Measurements from ENCODE around the gene UBFD1. TPM values are rescaled to one million over a fixed set of nuclear protein-coding genes. Genes with fewer than 3 reads are reported as not detected.
"Not testable (repeated sequence)": the region's sequence is repeated elsewhere in the genome, so short reads cannot be mapped to it uniquely, and the experiment has no call there.

The UBFD1 gene
- total RNA-seq, 2 donors from 2014 or later = 56.0 to 84.9 TPM

DNA sequence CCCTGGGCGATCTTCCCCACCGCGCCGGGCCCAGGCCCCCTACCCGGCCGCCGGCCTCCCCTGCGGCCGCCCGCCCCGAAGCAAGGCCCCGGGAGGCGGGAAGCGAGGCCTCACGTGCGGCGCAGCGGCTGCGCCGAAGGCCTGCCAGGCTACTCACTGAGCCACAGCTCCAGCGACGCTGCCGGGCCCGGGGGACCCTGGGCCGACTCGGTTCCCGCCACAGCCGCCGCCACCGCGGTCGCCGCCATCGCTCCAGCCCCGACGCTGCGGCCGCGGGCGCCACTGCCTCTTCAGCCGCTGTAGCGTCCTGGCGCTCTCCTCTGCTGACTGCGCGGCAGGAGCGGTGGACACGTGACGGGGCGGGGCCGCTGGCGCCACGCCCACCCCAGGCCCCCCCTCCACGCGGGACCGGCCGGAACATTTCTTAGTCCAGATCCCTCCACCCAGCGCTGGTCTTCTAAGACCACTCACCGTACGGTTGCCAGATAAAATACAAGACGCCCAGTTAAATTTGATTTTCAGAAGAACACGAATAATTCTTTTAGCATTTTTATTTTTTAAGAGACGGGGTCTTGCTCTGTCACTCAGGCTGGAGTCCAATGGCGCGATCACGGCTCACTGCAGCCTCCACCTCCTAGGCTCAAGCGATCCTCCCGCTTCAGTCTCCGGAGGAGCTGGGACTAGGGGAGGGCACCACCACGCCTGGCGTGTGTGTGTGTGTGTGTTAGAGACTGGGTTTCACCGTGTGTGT lies 47.2 kb upstream of the UBFD1 start, which contains the start of gene GGA2:
TSS of gene GGA2 (minus strand) at position 331 of the 751 bp plus-strand sequence. CDS start at position 248, 83 bp downstream.
- H3K27me3 ChIP-seq (replicated peaks; ENCODE audit: insufficient read depth) = no peaks in the 10 kb centered on the region
- H3K4me1 ChIP-seq (ENCODE audit: control insufficient read depth in 1 of 2, low read depth in 2 of 2) = peaks cover 16 to 41% of the 10 kb centered on the region in 2 donors
- H3K4me3 ChIP-seq = peak within 1 kb of the TSS; percentile 79
- DNase-seq (ENCODE audit: low spot score) (peak; percentile 35), ATAC-seq (ENCODE audit: insufficient number of reproducible peaks, low FRiP score, low read depth) (peak; percentile 77)
- H3K27ac ChIP-seq = peak within 1 kb of the TSS in 1 of 2 donors; percentile 64
- TF ChIP-seq, protein P1, sequence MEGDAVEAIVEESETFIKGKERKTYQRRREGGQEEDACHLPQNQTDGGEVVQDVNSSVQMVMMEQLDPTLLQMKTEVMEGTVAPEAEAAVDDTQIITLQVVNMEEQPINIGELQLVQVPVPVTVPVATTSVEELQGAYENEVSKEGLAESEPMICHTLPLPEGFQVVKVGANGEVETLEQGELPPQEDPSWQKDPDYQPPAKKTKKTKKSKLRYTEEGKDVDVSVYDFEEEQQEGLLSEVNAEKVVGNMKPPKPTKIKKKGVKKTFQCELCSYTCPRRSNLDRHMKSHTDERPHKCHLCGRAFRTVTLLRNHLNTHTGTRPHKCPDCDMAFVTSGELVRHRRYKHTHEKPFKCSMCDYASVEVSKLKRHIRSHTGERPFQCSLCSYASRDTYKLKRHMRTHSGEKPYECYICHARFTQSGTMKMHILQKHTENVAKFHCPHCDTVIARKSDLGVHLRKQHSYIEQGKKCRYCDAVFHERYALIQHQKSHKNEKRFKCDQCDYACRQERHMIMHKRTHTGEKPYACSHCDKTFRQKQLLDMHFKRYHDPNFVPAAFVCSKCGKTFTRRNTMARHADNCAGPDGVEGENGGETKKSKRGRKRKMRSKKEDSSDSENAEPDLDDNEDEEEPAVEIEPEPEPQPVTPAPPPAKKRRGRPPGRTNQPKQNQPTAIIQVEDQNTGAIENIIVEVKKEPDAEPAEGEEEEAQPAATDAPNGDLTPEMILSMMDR (IDR thresholded peaks at IDR 0.05) = no peak
- no peaks in the 10 kb centered on the region for H3K36me3 ChIP-seq
- no peaks in the 10 kb centered on the region for H3K9me3 ChIP-seq

GRCh38 chr16:23510915-23511270 lies 46.6 kb upstream of the UBFD1 start:
- H3K27ac ChIP-seq = peak overlapping the region in 1 of 2 donors; percentile 64
- H3K27me3 ChIP-seq (replicated peaks; ENCODE audit: insufficient read depth); DNase-seq (ENCODE audit: low spot score): not testable (repeated sequence)

DNA sequence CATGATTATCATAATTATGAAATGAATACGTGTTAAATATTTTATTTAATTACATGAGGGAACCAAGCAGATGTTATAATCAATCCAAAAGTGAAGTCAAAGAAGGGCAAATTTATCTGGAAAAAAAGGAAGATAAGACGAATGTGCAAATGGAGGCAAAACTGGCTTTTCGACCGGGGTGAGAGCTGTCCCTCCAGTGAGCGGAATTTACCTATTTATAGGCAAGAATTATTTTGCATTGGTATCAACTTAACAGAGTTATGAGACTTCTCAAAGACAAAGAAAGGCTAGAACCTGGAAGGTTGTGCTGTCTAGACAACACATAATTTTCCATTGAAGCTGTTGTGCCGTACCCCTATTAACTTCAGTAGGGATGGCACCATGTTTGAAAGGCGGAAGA lies 45.8 kb upstream of the UBFD1 start:
- TF ChIP-seq, protein P1 (IDR thresholded peaks at IDR 0.05) = no peak
- DNase-seq (ENCODE audit: low spot score) (no peak), ATAC-seq (ENCODE audit: insufficient number of reproducible peaks, low FRiP score, low read depth) (no peak)
- Histone ChIP-seq H3K36me3 (no peaks in the 10 kb centered on the region), H3K27me3 (replicated peaks; ENCODE audit: insufficient read depth) (no peaks in the 10 kb centered on the region), H3K27ac (no peak overlapping the region), H3K9me3 (no peaks in the 10 kb centered on the region), H3K4me3 (no peak overlapping the region), H3K4me1 (ENCODE audit: control insufficient read depth in 1 of 2, low read depth in 2 of 2) (peaks cover 9 to 30% of the 10 kb centered on the region in 2 donors)

More at GRCh38 chr16:23510915-23511270, 46.6 kb upstream of the UBFD1 start:
- peak overlapping the region; percentile 79 for H3K4me3 ChIP-seq
- ATAC-seq (ENCODE audit: insufficient number of reproducible peaks, low FRiP score, low read depth); H3K36me3 ChIP-seq; H3K9me3 ChIP-seq: not testable (repeated sequence)
- H3K4me1 ChIP-seq (ENCODE audit: control insufficient read depth in 1 of 2, low read depth in 2 of 2) = peaks cover 16 to 38% of the 10 kb centered on the region in 2 donors

DNA sequence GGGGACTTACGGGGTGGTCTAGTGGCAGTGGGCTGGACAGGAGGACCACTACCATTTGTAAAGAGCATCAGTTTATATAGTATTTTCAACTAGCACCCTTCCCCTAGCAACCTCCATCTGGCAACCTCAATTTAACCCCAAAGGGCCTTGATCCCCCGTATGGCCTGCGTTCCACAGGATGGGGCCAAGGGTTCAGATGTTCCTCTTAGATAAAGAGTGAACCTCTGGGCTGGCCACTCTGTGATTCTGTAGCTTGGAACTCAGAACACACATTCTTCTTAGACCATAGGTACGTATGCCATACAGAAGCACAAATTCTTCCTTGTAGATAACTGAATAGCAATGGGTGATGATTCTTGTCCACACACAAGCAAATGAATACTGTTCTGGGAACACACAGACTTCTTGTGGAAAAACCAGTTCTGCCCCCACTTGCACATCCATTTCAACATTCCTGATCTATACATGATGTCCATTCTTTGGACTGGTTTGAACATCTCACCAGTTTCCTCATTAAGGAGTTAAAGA lies 45.3 kb upstream of the UBFD1 start:
- no peak for DNase-seq (ENCODE audit: low spot score)
- Histone ChIP-seq H3K9me3 (no peaks in the 10 kb centered on the region), H3K4me1 (ENCODE audit: control insufficient read depth in 1 of 2, low read depth in 2 of 2) (peaks cover 5 to 25% of the 10 kb centered on the region in 2 donors), H3K27me3 (replicated peaks; ENCODE audit: insufficient read depth) (no peaks in the 10 kb centered on the region), H3K4me3 (no peak overlapping the region), H3K36me3 (no peaks in the 10 kb centered on the region), H3K27ac (no peak overlapping the region)
- TF ChIP-seq, protein P1 (IDR thresholded peaks at IDR 0.05) = no peak
- ATAC-seq (ENCODE audit: insufficient number of reproducible peaks, low FRiP score, low read depth) = no peak

DNA sequence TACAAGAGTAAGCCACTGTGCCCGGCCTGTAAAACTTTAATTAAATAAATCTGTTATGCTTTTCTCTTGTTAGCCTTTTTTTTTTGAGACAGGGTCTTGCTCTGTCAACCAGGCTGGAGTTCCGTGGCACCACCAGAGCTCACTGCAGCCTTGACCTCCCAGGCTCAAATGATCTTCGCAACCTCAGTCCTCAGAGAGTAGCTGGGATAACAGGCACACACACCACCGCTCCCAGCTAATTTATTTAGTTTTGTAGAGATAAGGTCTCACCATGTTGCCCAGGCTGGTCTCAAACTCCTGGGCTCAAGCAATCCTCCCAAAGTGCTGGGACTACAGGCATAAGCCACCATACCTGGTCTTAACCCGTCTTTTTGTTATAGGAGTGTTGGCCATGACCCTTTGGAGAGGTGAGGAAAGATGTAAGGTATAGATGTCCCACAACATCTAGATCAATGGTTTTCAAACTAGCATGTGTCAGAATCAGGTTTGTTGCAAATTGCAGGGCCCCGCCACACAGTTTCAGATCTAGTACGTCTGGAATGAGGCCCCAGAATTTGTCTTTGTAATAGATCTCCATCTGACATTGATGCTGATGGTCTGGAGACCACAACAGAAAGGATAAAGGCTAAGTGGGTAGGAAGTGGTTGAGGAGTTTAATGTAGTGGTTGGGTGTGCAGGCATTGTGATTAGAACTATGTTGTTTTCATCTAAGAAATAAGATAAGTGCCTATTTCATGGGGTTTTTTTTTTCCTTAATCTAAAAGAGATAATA lies 43.0 kb upstream of the UBFD1 start:
- Histone ChIP-seq H3K36me3 (no peaks in the 10 kb centered on the region), H3K27ac (no peak overlapping the region), H3K4me1 (ENCODE audit: control insufficient read depth in 1 of 2, low read depth in 2 of 2) (peaks cover 0 to 6% of the 10 kb centered on the region in 2 donors), H3K4me3 (no peak overlapping the region), H3K9me3 (no peaks in the 10 kb centered on the region), H3K27me3 (replicated peaks; ENCODE audit: insufficient read depth) (no peaks in the 10 kb centered on the region)
- TF ChIP-seq, protein P1 (IDR thresholded peaks at IDR 0.05) = no peak
- DNase-seq (ENCODE audit: low spot score) (no peak), ATAC-seq (ENCODE audit: insufficient number of reproducible peaks, low FRiP score, low read depth) (no peak)

All from thoracic aorta (tissue), 2 donors.